IPS-18a (cell line): Measurements from ENCODE around the gene GPX7.

Experiments
- H3K27ac ChIP-seq: one replicate; pipeline ENCODE4 v1.5.1; 2013; ENCODE audit warnings: low read length
- H3K27me3 ChIP-seq: one replicate; pipeline ENCODE4 v1.6.1; 2013; ENCODE audit warnings: mild to moderate bottlenecking, low read length; ENCODE audit not compliant: control insufficient read depth, insufficient read depth
- H3K36me3 ChIP-seq: one replicate; pipeline ENCODE4 v1.6.1; 2013; ENCODE audit warnings: low read depth, low read length; ENCODE audit not compliant: control insufficient read depth
- H3K4me1 ChIP-seq: one replicate; pipeline ENCODE4 v1.6.1; 2013; ENCODE audit warnings: low read depth, low read length; ENCODE audit not compliant: control insufficient read depth
- H3K4me3 ChIP-seq: one replicate; pipeline ENCODE4 v1.5.1; 2013; ENCODE audit warnings: low read length
- H3K9ac ChIP-seq: one replicate; pipeline ENCODE4 v1.6.1; 2013; ENCODE audit warnings: mild to moderate bottlenecking, low read length, moderate library complexity
- H3K9me3 ChIP-seq: one replicate; pipeline ENCODE4 v1.6.1; 2013; ENCODE audit warnings: low read depth, low read length; ENCODE audit not compliant: control insufficient read depth

Gene GPX7

GRCh38 chr1:52590266-52590665 is 11.9 kb upstream of the GPX7 start:
- H3K9me3 ChIP-seq, result no peaks in the 10 kb centered on the region
- no peak overlapping the region for H3K9ac ChIP-seq

DNA sequence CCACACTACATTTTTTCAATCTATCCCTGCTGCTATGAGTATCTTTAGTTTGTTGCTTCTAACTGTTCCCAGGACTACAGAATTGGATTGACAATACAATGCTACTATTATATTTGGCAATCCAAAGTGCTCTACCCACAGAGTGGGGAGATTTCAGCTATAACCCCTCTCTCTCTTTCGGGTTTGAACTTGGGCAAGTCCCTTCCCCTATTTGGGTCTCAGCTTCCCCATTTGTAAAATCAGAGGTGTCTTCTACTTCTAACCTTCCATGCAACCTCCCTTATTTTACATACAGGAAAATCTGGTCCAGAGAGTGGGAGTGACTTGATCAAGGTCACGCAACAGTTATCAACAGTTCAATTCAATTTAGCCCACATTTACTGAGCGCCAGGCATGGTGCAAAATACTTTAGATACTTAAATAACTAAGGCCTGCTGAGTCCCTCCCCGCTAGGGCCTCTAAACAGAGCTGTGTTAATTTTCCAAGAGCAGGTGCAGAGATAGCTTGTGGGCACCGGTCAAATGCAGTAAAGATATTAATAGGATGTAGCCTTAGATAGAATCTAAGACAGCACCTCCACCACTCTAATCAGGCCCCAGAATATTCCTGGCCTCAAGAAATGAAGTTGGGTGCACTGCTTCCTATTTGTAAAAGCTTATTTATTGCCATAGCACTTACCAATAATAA is 9.4 kb upstream of the GPX7 start:
- Histone ChIP-seq H3K36me3 (no peaks in the 10 kb centered on the region), H3K4me3 (no peak overlapping the region), H3K27me3 (no peaks in the 10 kb centered on the region), H3K9me3 (no peaks in the 10 kb centered on the region), H3K4me1 (peaks cover 11% of the 10 kb centered on the region), H3K9ac (no peak overlapping the region), H3K27ac (no peak overlapping the region)

More at GRCh38 chr1:52590266-52590665, 11.9 kb upstream of the GPX7 start:
- H3K27me3 ChIP-seq, result no peaks in the 10 kb centered on the region
- H3K4me3 ChIP-seq, result no peak overlapping the region
- H3K36me3 ChIP-seq, result no peaks in the 10 kb centered on the region
- no peak overlapping the region for H3K27ac ChIP-seq
- peaks cover 11% of the 10 kb centered on the region for H3K4me1 ChIP-seq

- Histone ChIP-seq H3K27me3 (no peaks in the 10 kb centered on the region), H3K36me3 (no peaks in the 10 kb centered on the region), H3K9me3 (no peaks in the 10 kb centered on the region), H3K9ac (no peak overlapping the region), H3K27ac (no peak overlapping the region), H3K4me1 (peaks cover 11% of the 10 kb centered on the region), H3K4me3 (no peak overlapping the region)
These were observed 8.7 kb upstream of the GPX7 start for GRCh38 chr1:52593495-52593894.

DNA sequence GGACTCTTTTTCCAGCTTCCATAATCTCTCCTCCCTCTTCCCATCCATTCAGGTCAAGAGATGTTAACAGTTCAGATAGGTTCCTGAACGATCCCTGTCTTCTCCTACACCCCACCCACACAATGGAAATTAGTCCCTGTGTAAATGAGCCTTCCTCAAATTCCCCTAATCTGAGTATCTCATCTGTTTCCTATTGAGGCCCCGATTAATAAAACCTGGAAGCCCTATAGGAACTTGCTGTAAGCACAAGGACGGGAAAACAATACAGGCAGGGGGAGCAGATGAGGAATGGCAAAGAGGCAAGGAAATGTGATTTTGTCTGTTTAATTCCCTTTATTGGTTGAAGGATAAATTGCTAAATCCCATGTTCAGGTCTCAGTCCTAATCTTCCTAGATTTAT is 7.1 kb upstream of the GPX7 start:
- Histone ChIP-seq H3K36me3 (no peaks in the 10 kb centered on the region), H3K4me3 (no peak overlapping the region), H3K27ac (no peak overlapping the region), H3K27me3 (no peaks in the 10 kb centered on the region), H3K9ac (no peak overlapping the region), H3K4me1 (peaks cover 4% of the 10 kb centered on the region), H3K9me3 (no peaks in the 10 kb centered on the region)

- no peak overlapping the region for H3K27ac ChIP-seq
- no peak overlapping the region for H3K4me3 ChIP-seq
- H3K4me1 ChIP-seq, result peaks cover 7% of the 10 kb centered on the region
- H3K9ac ChIP-seq, result no peak overlapping the region
- no peaks in the 10 kb centered on the region for H3K36me3 ChIP-seq
- no peaks in the 10 kb centered on the region for H3K9me3 ChIP-seq
- H3K27me3 ChIP-seq, result peaks cover 24% of the 10 kb centered on the region
These were observed 4.3 kb upstream of the GPX7 start for GRCh38 chr1:52597912-52598311.

GRCh38 chr1:52598729-52599128 is 3.4 kb upstream of the GPX7 start:
- Histone ChIP-seq H3K9me3 (no peaks in the 10 kb centered on the region), H3K27me3 (peaks cover 32% of the 10 kb centered on the region), H3K9ac (no peak overlapping the region), H3K4me1 (peaks cover 7% of the 10 kb centered on the region), H3K4me3 (no peak overlapping the region), H3K36me3 (no peaks in the 10 kb centered on the region), H3K27ac (no peak overlapping the region)

GRCh38 chr1:52599236-52599635 is 2.9 kb upstream of the GPX7 start:
- H3K4me3 ChIP-seq, result no peak overlapping the region
- no peaks in the 10 kb centered on the region for H3K36me3 ChIP-seq
- H3K9me3 ChIP-seq, result no peaks in the 10 kb centered on the region
- no peak overlapping the region for H3K9ac ChIP-seq
- no peak overlapping the region for H3K27ac ChIP-seq
- H3K4me1 ChIP-seq, result peaks cover 7% of the 10 kb centered on the region
- H3K27me3 ChIP-seq, result peaks cover 36% of the 10 kb centered on the region

- Histone ChIP-seq H3K27ac (no peak overlapping the region), H3K9ac (no peak overlapping the region), H3K36me3 (no peaks in the 10 kb centered on the region), H3K4me1 (peaks cover 7% of the 10 kb centered on the region), H3K27me3 (peaks cover 36% of the 10 kb centered on the region), H3K4me3 (no peak overlapping the region), H3K9me3 (no peaks in the 10 kb centered on the region)
These were observed 1.5 kb upstream of the GPX7 start for GRCh38 chr1:52600533-52601179.

- Histone ChIP-seq H3K4me1 (peaks cover 7% of the 10 kb centered on the region), H3K4me3 (peak overlapping the region; percentile 53), H3K36me3 (no peaks in the 10 kb centered on the region), H3K27ac (no peak overlapping the region), H3K27me3 (peaks cover 36% of the 10 kb centered on the region), H3K9ac (peak overlapping the region; percentile 34), H3K9me3 (no peaks in the 10 kb centered on the region)
These were observed 652 bp upstream of the GPX7 start for GRCh38 chr1:52601519-52601918.

DNA sequence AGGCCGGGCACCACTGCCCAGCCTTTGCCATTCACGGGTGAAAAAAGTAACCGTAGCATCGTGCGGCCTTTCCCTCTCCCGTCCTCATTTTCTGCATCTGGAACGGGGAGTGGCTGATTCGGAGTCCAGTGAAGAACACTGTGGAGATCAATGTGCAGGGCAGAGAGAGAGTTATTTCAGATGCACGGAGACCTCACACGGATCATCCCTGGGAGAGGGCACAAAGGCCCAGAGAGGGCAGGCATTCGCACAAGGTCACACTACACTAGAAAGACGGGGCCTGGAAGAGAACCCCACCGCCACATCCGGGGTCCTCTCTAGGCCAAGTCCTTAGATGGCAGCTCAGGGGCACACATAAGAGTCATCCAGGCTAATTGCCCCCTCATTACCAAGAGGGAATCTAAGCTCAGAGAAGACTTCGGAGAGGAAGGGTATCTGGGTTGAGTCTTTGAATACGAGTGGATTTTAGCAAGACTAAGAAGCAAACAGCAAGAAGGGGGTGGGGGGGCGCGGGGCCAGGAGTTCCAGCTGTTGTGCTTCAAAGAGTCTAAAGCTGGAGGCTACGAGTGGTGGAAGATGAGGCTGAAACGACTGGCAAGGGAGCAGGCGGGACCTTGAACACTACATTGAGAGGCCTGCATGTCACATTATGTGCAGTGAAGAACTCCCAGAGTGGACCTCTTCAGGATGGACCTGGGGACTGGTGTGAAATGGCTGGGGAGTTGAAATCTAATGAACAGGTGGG is 857 bp downstream of the GPX7 start:
- Histone ChIP-seq H3K4me3 (peak overlapping the region; percentile 44), H3K9ac (no peak overlapping the region), H3K27me3 (peaks cover 36% of the 10 kb centered on the region)

DNA sequence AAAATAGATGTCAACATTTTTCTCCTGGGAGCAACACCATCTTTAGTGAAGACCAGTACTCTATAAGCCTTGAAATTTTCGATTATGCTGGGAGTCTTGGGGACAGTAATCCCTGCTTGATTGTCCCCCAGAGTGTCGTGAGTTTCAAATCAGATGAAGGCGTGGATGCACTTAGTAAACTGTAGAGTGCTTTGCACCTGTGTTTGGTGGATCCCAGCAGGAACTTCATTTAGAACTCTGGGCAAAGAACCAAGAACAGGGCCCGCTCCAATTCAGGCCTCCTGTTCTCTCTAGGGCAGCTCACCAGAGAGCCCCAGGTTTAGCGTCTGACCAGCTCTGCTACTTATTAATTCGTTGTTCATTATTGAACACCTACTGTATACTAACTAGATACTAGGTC is 1.5 kb downstream of the GPX7 start:
- H3K9ac ChIP-seq, result no peak overlapping the region
- H3K4me3 ChIP-seq, result no peak overlapping the region
- H3K27me3 ChIP-seq, result peaks cover 36% of the 10 kb centered on the region
- H3K27ac ChIP-seq, result no peak overlapping the region
- H3K36me3 ChIP-seq, result peaks cover 3% of the 10 kb centered on the region
- peaks cover 7% of the 10 kb centered on the region for H3K4me1 ChIP-seq
- H3K9me3 ChIP-seq, result no peaks in the 10 kb centered on the region

More for the DNA sequence above, 857 bp downstream of the GPX7 start:
- Histone ChIP-seq H3K9me3 (no peaks in the 10 kb centered on the region), H3K4me1 (peaks cover 7% of the 10 kb centered on the region), H3K27ac (no peak overlapping the region), H3K36me3 (peaks cover 3% of the 10 kb centered on the region)
